Karpas-422 (cell line): ENCODE results near the gene GPR63. TPM values are rescaled to one million over a fixed set of nuclear protein-coding genes. Genes with fewer than 3 reads are reported as not detected.

ENCODE experiments used
- DNase-seq: peaks from one replicate; pipeline ENCODE4 v3.0.0-alpha.2; 2015
- H2AFZ ChIP-seq: fragments of 200-600 bp; sonication (generic); 2 replicates; pipeline ENCODE4 v1.6.1; 2014; ENCODE audit warnings: antibody characterized with exemption, low read length, mixed read lengths
- H3K27ac ChIP-seq: fragments of 200-600 bp; sonication (generic); 2 replicates; pipeline ENCODE4 v1.5.1; 2014; ENCODE audit warnings: mild to moderate bottlenecking, low read length, moderate library complexity
- H3K27me3 ChIP-seq: fragments of 200-600 bp; sonication (generic); 2 replicates; pipeline ENCODE4 v1.6.1; 2014; ENCODE audit warnings: low read length, mixed read lengths
- H3K36me3 ChIP-seq: fragments of 200-600 bp; sonication (generic); 2 replicates; pipeline ENCODE4 v1.6.1; 2014; ENCODE audit warnings: low read length, mixed read lengths; ENCODE audit not compliant: insufficient read depth
- H3K4me1 ChIP-seq: fragments of 200-600 bp; sonication (generic); 2 replicates; pipeline ENCODE4 v1.6.1; 2014; ENCODE audit warnings: mild to moderate bottlenecking, low read length, mixed read lengths
- H3K4me2 ChIP-seq: fragments of 200-600 bp; sonication (generic); 2 replicates; pipeline ENCODE4 v1.6.1; 2014; ENCODE audit warnings: low read length, low read depth, mild to moderate bottlenecking; ENCODE audit not compliant: poor library complexity, severe bottlenecking
- H3K4me3 ChIP-seq: fragments of 200-600 bp; sonication (generic); 2 replicates; pipeline ENCODE4 v1.5.1; 2014; ENCODE audit warnings: mild to moderate bottlenecking, antibody characterized with exemption, low read length, mixed read lengths
- H3K79me2 ChIP-seq: fragments of 200-600 bp; sonication (generic); 2 replicates; pipeline ENCODE4 v1.6.1; 2014; ENCODE audit warnings: mild to moderate bottlenecking, low read length, mixed read lengths
- H3K9ac ChIP-seq: fragments of 200-600 bp; sonication (generic); 2 replicates; pipeline ENCODE4 v1.6.0; 2014; ENCODE audit warnings: low read length
- H3K9me2 ChIP-seq: fragments of 200-600 bp; sonication (generic), shearing (Covaris generic); replicated peaks from 2 replicates; pipeline ENCODE4 v1.6.0; 2014; ENCODE audit warnings: mild to moderate bottlenecking, low read length, moderate library complexity; ENCODE audit not compliant: insufficient read depth
- H3K9me3 ChIP-seq: fragments of 300-700, 200-600 bp; sonication (generic); 2 replicates; pipeline ENCODE4 v1.6.1; 2014; ENCODE audit warnings: low read length, mixed read lengths
- H4K20me1 ChIP-seq: fragments of 200-600 bp; sonication (generic); 2 replicates; pipeline ENCODE4 v1.6.1; 2014; ENCODE audit warnings: mild to moderate bottlenecking, antibody characterized with exemption, low read length, low read depth; ENCODE audit not compliant: insufficient read depth
- total RNA-seq: library from RNA; depleted of rRNA; stranded (reverse); fragments of >200 nt; shearing (Covaris generic); gene quantifications from 2 replicates; pipeline ENCODE4 v1.2.3, GENCODE V29; 2014; ENCODE audit warnings: low replicate concordance

The GPR63 gene
- total RNA-seq, 1 experiment from 2014 or later, result not detected

- Histone ChIP-seq H3K4me3 (no peak overlapping the region), H2AFZ (no peak overlapping the region), H3K36me3 (no peaks in the 10 kb centered on the region), H3K9me3 (no peaks in the 10 kb centered on the region), H3K79me2 (no peaks in the 10 kb centered on the region), H3K9me2 (no peaks in the 10 kb centered on the region), H3K27me3 (no peaks in the 10 kb centered on the region), H3K4me1 (no peaks in the 10 kb centered on the region), H3K4me2 (no peak overlapping the region), H4K20me1 (no peaks in the 10 kb centered on the region), H3K27ac (no peak overlapping the region), H3K9ac (no peak overlapping the region)
- DNase-seq, result no peak
These were observed 25.3 kb upstream of the GPR63 start for GRCh38 chr6:96862560-96862959.

- Histone ChIP-seq H3K4me2 (no peak overlapping the region), H3K4me3 (no peak overlapping the region), H2AFZ (no peak overlapping the region), H3K27me3 (no peaks in the 10 kb centered on the region), H3K27ac (no peak overlapping the region), H4K20me1 (no peaks in the 10 kb centered on the region), H3K36me3 (no peaks in the 10 kb centered on the region), H3K9me3 (no peaks in the 10 kb centered on the region), H3K9ac (no peak overlapping the region), H3K4me1 (no peaks in the 10 kb centered on the region), H3K9me2 (no peaks in the 10 kb centered on the region), H3K79me2 (no peaks in the 10 kb centered on the region)
- no peak for DNase-seq
These were observed 24.3 kb upstream of the GPR63 start for GRCh38 chr6:96861588-96861987.

GRCh38 chr6:96856856-96857255 is 19.6 kb upstream of the GPR63 start:
- Histone ChIP-seq H2AFZ (no peak overlapping the region), H3K4me2 (no peak overlapping the region), H3K9me2 (no peaks in the 10 kb centered on the region), H4K20me1 (no peaks in the 10 kb centered on the region), H3K9me3 (no peaks in the 10 kb centered on the region), H3K4me3 (no peak overlapping the region), H3K4me1 (no peaks in the 10 kb centered on the region), H3K79me2 (no peaks in the 10 kb centered on the region), H3K9ac (no peak overlapping the region), H3K27ac (no peak overlapping the region), H3K27me3 (no peaks in the 10 kb centered on the region), H3K36me3 (no peaks in the 10 kb centered on the region)
- no peak for DNase-seq

DNA sequence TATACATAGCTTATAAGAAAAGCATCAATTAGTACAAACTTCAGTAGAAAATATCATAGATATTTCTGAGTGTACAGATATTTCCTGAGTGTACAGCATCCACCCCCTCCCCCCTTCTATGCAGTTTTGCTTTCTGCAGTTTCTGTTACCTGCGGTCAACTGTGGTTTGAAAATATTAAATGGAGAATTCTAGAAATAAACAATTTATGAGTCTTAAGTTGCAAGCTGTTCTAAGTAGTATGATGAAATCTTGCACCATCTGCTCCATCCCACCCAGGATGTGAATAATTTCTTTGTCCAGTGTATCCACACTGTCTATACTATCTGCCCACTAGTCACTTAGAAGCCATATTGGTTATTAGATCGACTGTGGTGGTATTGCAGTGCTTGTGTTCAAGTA is 15.8 kb upstream of the GPR63 start:
- Histone ChIP-seq H4K20me1 (no peaks in the 10 kb centered on the region), H3K4me2 (no peak overlapping the region), H3K9ac (no peak overlapping the region), H3K27me3 (no peaks in the 10 kb centered on the region), H3K27ac (no peak overlapping the region), H3K36me3 (no peaks in the 10 kb centered on the region), H3K9me2 (no peaks in the 10 kb centered on the region), H3K79me2 (no peaks in the 10 kb centered on the region), H3K9me3 (no peaks in the 10 kb centered on the region), H3K4me3 (no peak overlapping the region), H2AFZ (no peak overlapping the region), H3K4me1 (no peaks in the 10 kb centered on the region)
- no peak for DNase-seq

- H3K9me2 ChIP-seq, result no peaks in the 10 kb centered on the region
- no peaks in the 10 kb centered on the region for H3K4me1 ChIP-seq
- no peaks in the 10 kb centered on the region for H4K20me1 ChIP-seq
- H3K9me3 ChIP-seq, result no peaks in the 10 kb centered on the region
- no peaks in the 10 kb centered on the region for H3K27me3 ChIP-seq
- DNase-seq, result no peak
- no peaks in the 10 kb centered on the region for H3K79me2 ChIP-seq
- H3K27ac ChIP-seq, result no peak overlapping the region
- no peak overlapping the region for H2AFZ ChIP-seq
- no peak overlapping the region for H3K9ac ChIP-seq
- no peak overlapping the region for H3K4me3 ChIP-seq
- H3K4me2 ChIP-seq, result no peak overlapping the region
- H3K36me3 ChIP-seq, result no peaks in the 10 kb centered on the region
These were observed 15.3 kb upstream of the GPR63 start for GRCh38 chr6:96852605-96853004.

DNA sequence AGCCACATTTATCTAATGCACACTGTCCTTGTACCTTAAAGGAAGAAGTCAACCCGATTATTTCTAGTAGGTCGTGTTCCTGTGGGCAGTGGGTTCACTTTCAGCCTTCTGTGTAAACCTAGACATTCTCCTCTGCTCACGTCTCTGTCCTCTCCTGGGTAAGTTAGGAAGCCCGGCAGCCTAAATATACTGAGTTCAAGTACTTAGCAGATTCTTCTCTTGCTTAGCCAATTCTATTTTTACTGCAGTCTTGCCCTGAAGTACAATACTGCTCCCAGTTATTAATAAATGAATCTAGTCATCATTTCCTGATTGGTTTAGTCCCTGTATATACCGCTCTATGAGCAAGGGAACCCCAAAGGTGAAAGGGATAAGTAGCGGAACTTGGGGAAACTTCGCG is 14.6 kb upstream of the GPR63 start:
- Histone ChIP-seq H3K4me1 (no peaks in the 10 kb centered on the region), H2AFZ (no peak overlapping the region), H3K79me2 (no peaks in the 10 kb centered on the region), H3K9me2 (no peaks in the 10 kb centered on the region), H3K27ac (no peak overlapping the region), H3K27me3 (no peaks in the 10 kb centered on the region), H3K9ac (no peak overlapping the region), H4K20me1 (no peaks in the 10 kb centered on the region), H3K9me3 (no peaks in the 10 kb centered on the region), H3K36me3 (no peaks in the 10 kb centered on the region), H3K4me3 (no peak overlapping the region), H3K4me2 (no peak overlapping the region)
- DNase-seq, result no peak

- no peak overlapping the region for H3K9ac ChIP-seq
- no peaks in the 10 kb centered on the region for H3K36me3 ChIP-seq
- H3K27me3 ChIP-seq, result no peaks in the 10 kb centered on the region
- no peaks in the 10 kb centered on the region for H3K9me3 ChIP-seq
- H3K27ac ChIP-seq, result no peak overlapping the region
- H3K4me2 ChIP-seq, result no peak overlapping the region
- no peaks in the 10 kb centered on the region for H3K4me1 ChIP-seq
- no peaks in the 10 kb centered on the region for H4K20me1 ChIP-seq
- no peaks in the 10 kb centered on the region for H3K79me2 ChIP-seq
- H3K9me2 ChIP-seq, result no peaks in the 10 kb centered on the region
- no peak overlapping the region for H3K4me3 ChIP-seq
- H2AFZ ChIP-seq, result no peak overlapping the region
- DNase-seq, result no peak
These were observed 12.3 kb upstream of the GPR63 start for GRCh38 chr6:96849615-96850014.

GRCh38 chr6:96844530-96844929 is 7.3 kb upstream of the GPR63 start:
- Histone ChIP-seq H3K4me2 (no peak overlapping the region), H3K4me1 (no peaks in the 10 kb centered on the region), H3K79me2 (no peaks in the 10 kb centered on the region), H3K4me3 (no peak overlapping the region), H3K27me3 (no peaks in the 10 kb centered on the region), H2AFZ (no peak overlapping the region), H3K9me2 (no peaks in the 10 kb centered on the region), H4K20me1 (no peaks in the 10 kb centered on the region), H3K9me3 (no peaks in the 10 kb centered on the region), H3K9ac (no peak overlapping the region), H3K27ac (no peak overlapping the region), H3K36me3 (no peaks in the 10 kb centered on the region)
- no peak for DNase-seq

DNA sequence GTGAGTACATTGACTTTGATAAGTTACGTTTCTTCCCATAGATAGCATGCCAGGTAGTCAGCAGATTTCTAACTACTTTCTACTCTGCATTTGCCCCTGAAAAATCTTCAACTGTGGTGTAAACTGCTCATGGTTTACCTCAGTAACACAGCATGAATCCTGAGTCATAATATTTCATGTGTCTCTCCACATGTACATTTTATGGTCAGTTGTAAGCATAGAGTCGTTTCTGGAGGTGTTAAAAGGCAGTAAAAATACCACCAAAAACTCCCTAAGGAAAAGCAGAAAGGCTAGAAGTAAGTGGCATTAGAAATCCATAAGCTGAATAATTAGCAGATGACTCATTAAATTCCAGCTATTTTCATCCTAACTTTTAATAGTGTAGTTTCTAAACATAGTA is 4.1 kb upstream of the GPR63 start:
- no peak overlapping the region for H2AFZ ChIP-seq
- no peaks in the 10 kb centered on the region for H3K9me2 ChIP-seq
- no peak overlapping the region for H3K4me2 ChIP-seq

More for the DNA sequence above, 4.1 kb upstream of the GPR63 start:
- no peaks in the 10 kb centered on the region for H4K20me1 ChIP-seq
- H3K9ac ChIP-seq, result no peak overlapping the region
- no peaks in the 10 kb centered on the region for H3K36me3 ChIP-seq
- H3K4me3 ChIP-seq, result no peak overlapping the region
- no peak for DNase-seq
- no peaks in the 10 kb centered on the region for H3K9me3 ChIP-seq
- no peak overlapping the region for H3K27ac ChIP-seq
- H3K79me2 ChIP-seq, result no peaks in the 10 kb centered on the region
- no peaks in the 10 kb centered on the region for H3K27me3 ChIP-seq
- no peaks in the 10 kb centered on the region for H3K4me1 ChIP-seq
